GM23338 (cell line): ENCODE data around the gene LRMDA. TPM values are rescaled to one million over a fixed set of nuclear protein-coding genes. Genes with fewer than 3 reads are reported as not detected.

Source experiments
- ATAC-seq: fragments of 200-7000 bp; cut with Tn5 transposase; 3 replicates; pipeline ENCODE4 v1.9.1; 2020
- DNase-seq: peaks from one replicate; pipeline ENCODE4 v3.0.0-alpha.2; 2015; ENCODE audit warnings: low spot score
- H2AFZ ChIP-seq: fragments of 200-600 bp; sonication (generic); 2 replicates; pipeline ENCODE4 v1.8.0; 2016; ENCODE audit warnings: antibody characterized with exemption, mild to moderate bottlenecking, moderate library complexity
- H3F3A ChIP-seq: fragments of 200-600 bp; sonication (generic); replicated peaks from 2 replicates; pipeline ENCODE4 v1.8.0; 2017; ENCODE audit warnings: antibody characterized with exemption, mixed run types, low read depth
- H3K27ac ChIP-seq: fragments of 200-600 bp; sonication (generic); 2 replicates; pipeline ENCODE4 v1.6.1; 2016; ENCODE audit warnings: low read depth
- H3K27me3 ChIP-seq: fragments of 200-600 bp; sonication (generic); 2 replicates; pipeline ENCODE4 v1.8.0; 2016; ENCODE audit warnings: mild to moderate bottlenecking, mixed run types, moderate library complexity; ENCODE audit not compliant: insufficient read depth
- H3K36me3 ChIP-seq: fragments of 200-600 bp; sonication (generic); 2 replicates; pipeline ENCODE4 v1.8.0; 2016; ENCODE audit warnings: mild to moderate bottlenecking; ENCODE audit not compliant: insufficient read depth
- H3K4me1 ChIP-seq: fragments of 200-600 bp; sonication (generic); 2 replicates; pipeline ENCODE4 v1.8.0; 2016; ENCODE audit warnings: mild to moderate bottlenecking, moderate library complexity; ENCODE audit not compliant: insufficient read depth
- H3K4me2 ChIP-seq: fragments of 200-600 bp; sonication (generic); 2 replicates; pipeline ENCODE4 v1.7.1; 2017; ENCODE audit warnings: mixed run types
- H3K4me3 ChIP-seq: fragments of 200-600 bp; sonication (generic); 2 replicates; pipeline ENCODE4 v1.6.1; 2016; ENCODE audit warnings: mixed run types
- H3K79me2 ChIP-seq: fragments of 200-600 bp; sonication (generic); replicated peaks from 2 replicates; pipeline ENCODE4 v1.8.0; 2017; ENCODE audit warnings: mild to moderate bottlenecking; ENCODE audit not compliant: insufficient read depth
- H3K9me2 ChIP-seq: fragments of 200-600 bp; sonication (generic); 2 replicates; pipeline ENCODE4 v1.8.0; 2017; ENCODE audit not compliant: insufficient read depth
- H4K20me1 ChIP-seq: fragments of 200-600 bp; sonication (generic); replicated peaks from 2 replicates; pipeline ENCODE4 v1.8.0; 2017; ENCODE audit warnings: mild to moderate bottlenecking; ENCODE audit not compliant: insufficient read depth
- H3K27ac Mint-ChIP-seq: 2 replicates; pipeline ENCODE4 v1.8.0; 2020; ENCODE audit warnings: inconsistent platforms, mild to moderate bottlenecking, moderate library complexity, mixed read lengths
- H3K27me3 Mint-ChIP-seq: 3 replicates; pipeline ENCODE4 v1.8.0; 2022; ENCODE audit warnings: low read depth, mild to moderate bottlenecking, moderate library complexity, mixed read lengths, inconsistent platforms; ENCODE audit not compliant: insufficient read depth, poor library complexity
- H3K36me3 Mint-ChIP-seq: 3 replicates; pipeline ENCODE4 v1.8.0; 2021; ENCODE audit warnings: low read depth, mild to moderate bottlenecking, inconsistent platforms, moderate library complexity, mixed read lengths
- H3K4me1 Mint-ChIP-seq: 3 replicates; pipeline ENCODE4 v1.8.0; 2020; ENCODE audit warnings: mild to moderate bottlenecking, inconsistent platforms, mixed read lengths
- H3K4me3 Mint-ChIP-seq: 3 replicates; pipeline ENCODE4 v1.8.0; 2021; ENCODE audit warnings: moderate library complexity, mild to moderate bottlenecking, inconsistent platforms, mixed read lengths
- H3K9me3 Mint-ChIP-seq: 3 replicates; pipeline ENCODE4 v1.8.0; 2020; ENCODE audit warnings: moderate library complexity, mild to moderate bottlenecking, inconsistent platforms, mixed read lengths
- CREB1 ChIP-seq: fragments of 250-450 bp; sonication (Bioruptor Pico); IDR thresholded peaks from 2 replicates; pipeline ENCODE4 v1.5.0; 2020; ENCODE audit warnings: low read depth, mild to moderate bottlenecking, moderate library complexity
- CTCF ChIP-seq, 2 experiments: fragments of 200-600 bp in 1 of 2; sonication (generic) in 1 of 2; conservative IDR thresholded peaks; 2 replicates each; pipeline versions ENCODE4 v1.5.1 to v1.6.1; 2016 to 2017; ENCODE audit warnings: antibody characterized with exemption in 2 of 2, low read depth in 2 of 2, mild to moderate bottlenecking in 2 of 2, moderate library complexity in 1 of 2
- ETS1 ChIP-seq: IDR thresholded peaks from 2 replicates; pipeline ENCODE4 v1.6.1; 2016; ENCODE audit warnings: antibody characterized with exemption
- EZH2phosphoT487 ChIP-seq: fragments of 200-600 bp; sonication (generic); IDR thresholded peaks from one replicate; pipeline ENCODE4 v1.8.1; 2018; ENCODE audit warnings: antibody characterized with exemption; ENCODE audit not compliant: unreplicated experiment
- POLR2AphosphoS5 ChIP-seq: IDR thresholded peaks from 2 replicates; pipeline ENCODE4 v1.6.1; 2016; ENCODE audit warnings: antibody characterized with exemption, low read depth
- REST ChIP-seq: IDR thresholded peaks from one replicate; pipeline ENCODE4 v1.6.1; 2018; ENCODE audit warnings: antibody characterized with exemption; ENCODE audit not compliant: unreplicated experiment
- STAT1 ChIP-seq: IDR thresholded peaks from one replicate; pipeline ENCODE4 v1.6.1; 2016; ENCODE audit warnings: antibody characterized with exemption; ENCODE audit not compliant: unreplicated experiment
- ZNF114 ChIP-seq: fragments of 250-450 bp; sonication (Bioruptor Pico); IDR thresholded peaks from 2 replicates; pipeline ENCODE4 v1.5.0; 2020; ENCODE audit warnings: mild to moderate bottlenecking, moderate library complexity
- ZNF331 ChIP-seq: fragments of 250-450 bp; sonication (Bioruptor Pico); IDR thresholded peaks from 2 replicates; pipeline ENCODE4 v1.5.0; 2020; ENCODE audit warnings: low read depth, mild to moderate bottlenecking, moderate library complexity
- ZNF462 ChIP-seq: fragments of 250-450 bp; sonication (Bioruptor Pico); IDR thresholded peaks from 2 replicates; pipeline ENCODE4 v1.5.0; 2020; ENCODE audit warnings: mild to moderate bottlenecking, moderate library complexity
- polyA plus RNA-seq: library from polyadenylated mRNA; unstranded; fragments of >200 nt; fragmentation: Nextera tagmentation; extraction: Ambion mirVana; gene quantifications from 2 replicates; pipeline ENCODE4 v1.2.1, GENCODE V29; 2016
- total RNA-seq: library from RNA; depleted of rRNA; stranded (reverse); fragments of >200 nt; shearing (Covaris generic); gene quantifications from 2 replicates; pipeline ENCODE4 v1.2.3, GENCODE V29; 2014

The LRMDA gene
- total and polyA plus RNA-seq, 2 experiments from 2014 or later, result 0.90 to 1.8 TPM

GRCh38 chr10:76436401-76436811 is 1005.0 kb downstream of the LRMDA start (continued):
- TF ChIP-seq ZNF462, result no peak
- no peak for TF ChIP-seq ZNF114 (CRISPR knock-in tag)
- no peak for TF ChIP-seq EZH2phosphoT487
- no peak for TF ChIP-seq STAT1
- no peak for TF ChIP-seq CTCF (conservative IDR thresholded peaks at IDR 0.05; ENCODE audit: low read depth in 2 of 2)
- no peak for TF ChIP-seq ETS1

- Histone ChIP-seq H3K4me3 (no peak overlapping the region), H3K27ac (no peak overlapping the region), H3K4me2 (no peak overlapping the region), H3K9me2 (0 out of 2 replicates have a peak, but pooled peaks cover 14% of the 10 kb centered on the region), H3K79me2 (no peaks in the 10 kb centered on the region), H4K20me1 (no peaks in the 10 kb centered on the region), H2AFZ (no peak overlapping the region), H3K4me1 (peaks cover 5% of the 10 kb centered on the region), H3K36me3 (no peaks in the 10 kb centered on the region), H3F3A (no peaks in the 10 kb centered on the region), H3K27me3 (no peaks in the 10 kb centered on the region)
- H3K27me3 Mint-ChIP-seq, result peaks cover 2% of the 10 kb centered on the region
- ATAC-seq (no peak), DNase-seq (no peak)
- H3K4me3 Mint-ChIP-seq, result no peak overlapping the region
- no peak overlapping the region for H3K27ac Mint-ChIP-seq
- H3K36me3 Mint-ChIP-seq, result no peaks in the 10 kb centered on the region
- no peaks in the 10 kb centered on the region for H3K9me3 Mint-ChIP-seq
- H3K4me1 Mint-ChIP-seq, result peaks cover 17% of the 10 kb centered on the region
- no peak for TF ChIP-seq POLR2AphosphoS5
- no peak for TF ChIP-seq ZNF114 (CRISPR knock-in tag)
- no peak for TF ChIP-seq REST
- no peak for TF ChIP-seq CREB1 (CRISPR knock-in tag)
- TF ChIP-seq CTCF (conservative IDR thresholded peaks at IDR 0.05; ENCODE audit: low read depth in 2 of 2), result no peak
- TF ChIP-seq ZNF331 (CRISPR knock-in tag), result no peak
Measured at GRCh38 chr10:76436981-76437380, 1005.6 kb downstream of the LRMDA start.
